ENCODE measurements around the gene SEC14L2.

- TF ChIP-seq GATA3 (IDR thresholded peaks at IDR 0.05; ENCODE audit: low read depth, low read length) (no peak), GATA2 (IDR thresholded peaks at IDR 0.05; ENCODE audit: low read depth, low read length) (no peak)
These were observed 9.6 kb upstream of the SEC14L2 start, which contains the start of gene RNF215 for GRCh38 chr22:30386960-30387827.

Data from SH-SY5Y (cell line).